A549 (cell line): ENCODE data around the gene PLA2G4B. TPM values are rescaled to one million over a fixed set of nuclear protein-coding genes. Genes with fewer than 3 reads are reported as not detected.

ENCODE experiments used
- ATAC-seq, 2 experiments: fragments of 200-7000 bp in 1 of 2; fragments of >200 bp in 1 of 2; cut with Nextera tagmentation in 1 of 2; cut with Tn5 transposase in 1 of 2; 3 replicates each; pipeline versions ENCODE4 v1.8.0 to v1.9.1; 2018 to 2020; ENCODE audit warnings: mild to moderate bottlenecking in 1 of 2, moderate library complexity in 1 of 2
- CTCF ChIA-PET: fragments of 300-600 bp; sonication (Branson Sonifier 250); formaldehyde crosslinking; extraction: SDS; loops from one replicate; lab custom pipeline; 2021; ENCODE audit warnings: antibody characterized with exemption, inconsistent platforms; lab: Yijun Ruan, JAX
- POLR2A ChIA-PET: fragments of 350-600 bp; formaldehyde crosslinking; extraction: SDS; loops from one replicate; lab custom pipeline; 2021; ENCODE audit warnings: antibody characterized with exemption, inconsistent platforms; lab: Yijun Ruan, JAX
- DNase-seq, 2 experiments: peaks; one replicate each; pipeline versions ENCODE4 v3.0.0 to v3.0.0-alpha.2; 2011 to 2016; ENCODE audit warnings: low read depth in 1 of 2, low spot score in 1 of 2
- FAIRE-seq: peaks from 2 replicates; lab custom pipeline; 2011; peaks lifted over from hg19 to GRCh38; lab: Jason Lieb, UNC
- H3K27ac ChIP-seq, 2 experiments: fragments of >200 bp; sonication (Bioruptor Twin); formaldehyde crosslinking; 3 replicates each; pipeline ENCODE4 v1.5.1; 2016 to 2017
- H3K4me1 ChIP-seq: fragments of >200 bp; sonication (Bioruptor Twin); formaldehyde crosslinking; 3 replicates; pipeline ENCODE4 v1.6.1; 2016
- H3K4me2 ChIP-seq: fragments of >200 bp; sonication (Bioruptor Twin); formaldehyde crosslinking; 3 replicates; pipeline ENCODE4 v1.6.1; 2016
- H3K4me3 ChIP-seq: fragments of >200 bp; sonication (Bioruptor Twin); formaldehyde crosslinking; 3 replicates; pipeline ENCODE4 v1.5.1; 2016
- H3K9me3 ChIP-seq: fragments of >200 bp; sonication (Bioruptor Twin); formaldehyde crosslinking; 3 replicates; pipeline ENCODE4 v1.6.1; 2016
- BHLHE40 ChIP-seq: IDR thresholded peaks from 2 replicates; pipeline ENCODE4 v1.6.1; 2012; ENCODE audit warnings: low read depth, low read length, inconsistent platforms
- CBX2 ChIP-seq: fragments of 200-600 bp; sonication (generic); IDR thresholded peaks from 2 replicates; pipeline ENCODE4 v1.6.1; 2016; ENCODE audit warnings: low read depth, mild to moderate bottlenecking, borderline replicate concordance
- CHD2 ChIP-seq: fragments of 150-350 bp; IDR thresholded peaks from 2 replicates; pipeline ENCODE4 v1.6.1; 2014; ENCODE audit warnings: low read length; ENCODE audit not compliant: partially characterized antibody
- CHD4 ChIP-seq: fragments of 200-600 bp; sonication (generic); IDR thresholded peaks from 2 replicates; pipeline ENCODE4 v1.6.1; 2016; ENCODE audit warnings: antibody characterized with exemption, mild to moderate bottlenecking, borderline replicate concordance
- EP300 ChIP-seq, 2 experiments: fragments of >200 bp; sonication (Bioruptor Twin); formaldehyde crosslinking; IDR thresholded peaks; 2 replicates in 1 of 2; 3 replicates in 1 of 2; pipeline ENCODE4 v1.6.1; 2016 to 2017
- JUN ChIP-seq, 2 experiments: fragments of >200 bp; sonication (Bioruptor Twin); formaldehyde crosslinking; IDR thresholded peaks; 2 replicates in 1 of 2; 3 replicates in 1 of 2; pipeline ENCODE4 v1.6.1; 2016 to 2017
- NFE2L2 ChIP-seq: fragments of 150-350 bp; conservative IDR thresholded peaks from 2 replicates; pipeline ENCODE4 v1.6.1; 2014; ENCODE audit warnings: low read length
- PHF8 ChIP-seq: fragments of 200-600 bp; sonication (generic); IDR thresholded peaks from 2 replicates; pipeline ENCODE4 v1.6.1; 2016; ENCODE audit warnings: low read depth, mild to moderate bottlenecking, antibody characterized with exemption, moderate library complexity, borderline replicate concordance
- POLR2AphosphoS2 ChIP-seq: conservative IDR thresholded peaks from 2 replicates; pipeline ENCODE4 v1.6.1; 2012; ENCODE audit warnings: low read length, improper control_type of control experiment, inconsistent platforms
- RARB ChIP-seq: fragments of 250-450 bp; sonication (Bioruptor Pico); IDR thresholded peaks from 2 replicates; pipeline ENCODE4 v1.8.0; 2021; ENCODE audit warnings: mild to moderate bottlenecking, moderate library complexity
- TFCP2L1 ChIP-seq: fragments of 250-450 bp; sonication (Bioruptor Pico); IDR thresholded peaks from 2 replicates; pipeline ENCODE4 v1.5.0; 2021; ENCODE audit warnings: mild to moderate bottlenecking
- TP53 ChIP-seq: fragments of 250-450 bp; sonication (Bioruptor Pico); IDR thresholded peaks from 2 replicates; pipeline ENCODE4 v1.5.0; 2021; ENCODE audit warnings: mild to moderate bottlenecking, moderate library complexity
- WGBS: methylation state at CpG from one replicate; pipeline ENCODE4 v1.1.6; 2017; ENCODE audit errors: missing lambda C conversion rate; 5-methylcytosine and 5-hydroxymethylcytosine counted together
- polyA plus RNA-seq, 4 experiments: library from polyadenylated mRNA; depleted of rRNA in 3 of 4; stranded (reverse); fragments of >200 nt; fragmentation: RNase III in 1 of 4; extraction: RNeasy Plus Mini Kit Qiagen cat#74134 plus additional on column Dnase treatment in 1 of 4; gene quantifications; 2 replicates in 3 of 4; 3 replicates in 1 of 4; pipeline ENCODE4 v1.2.3, GENCODE V29; 2011 to 2017

Gene PLA2G4B
- polyA plus RNA-seq, 2 of the 4 experiments (the other 2 are of a cell fraction) = 2.2 to 2.6 TPM

GRCh38 chr15:41814534-41814933 is 24.1 kb upstream of the PLA2G4B start:
- Histone ChIP-seq H3K27ac (no peak overlapping the region), H3K4me3 (no peak overlapping the region), H3K4me1 (no peaks in the 10 kb centered on the region)
- POLR2A ChIA-PET = no interaction called here
- TF ChIP-seq EP300 (IDR thresholded peaks at IDR 0.05) = no peak
- TF ChIP-seq, all 56 proteins: peak for 0
- DNase-seq (no peak), FAIRE-seq (no peak), ATAC-seq (no peak)
- no peaks in the 10 kb centered on the region for H3K9me3 ChIP-seq
- no peak overlapping the region for H3K4me2 ChIP-seq
- 89% methylated on average over 5 of the region's 5 CpGs for WGBS
- CTCF ChIA-PET = interaction anchor here (2.0 to 6.4 kb wide), 2 partner anchors 40 to 118 kb away, joined by 5 to 103 read pairs; partner anchors contain the start of gene MAPKBP1

- WGBS = no CpG with 5 or more reads among the region's 9 CpGs
- ChIA-PET CTCF (interaction anchor here (1.1 to 1.2 kb wide), 2 partner anchors 43 to 44 kb away, joined by 3 read pairs; partner anchors contain the start of gene MAPKBP1), POLR2A (no interaction called here)
- Histone ChIP-seq H3K4me3 (no peak overlapping the region), H3K4me1 (no peaks in the 10 kb centered on the region), H3K4me2 (no peak overlapping the region), H3K9me3 (no peaks in the 10 kb centered on the region), H3K27ac (no peak overlapping the region)
- ATAC-seq = no peak
- no peak for TF ChIP-seq POLR2AphosphoS2
- no peak for TF ChIP-seq TP53
- no peak for DNase-seq
- FAIRE-seq = no peak
Observed at GRCh38 chr15:41816788-41817187, 21.9 kb upstream of the PLA2G4B start.

DNA sequence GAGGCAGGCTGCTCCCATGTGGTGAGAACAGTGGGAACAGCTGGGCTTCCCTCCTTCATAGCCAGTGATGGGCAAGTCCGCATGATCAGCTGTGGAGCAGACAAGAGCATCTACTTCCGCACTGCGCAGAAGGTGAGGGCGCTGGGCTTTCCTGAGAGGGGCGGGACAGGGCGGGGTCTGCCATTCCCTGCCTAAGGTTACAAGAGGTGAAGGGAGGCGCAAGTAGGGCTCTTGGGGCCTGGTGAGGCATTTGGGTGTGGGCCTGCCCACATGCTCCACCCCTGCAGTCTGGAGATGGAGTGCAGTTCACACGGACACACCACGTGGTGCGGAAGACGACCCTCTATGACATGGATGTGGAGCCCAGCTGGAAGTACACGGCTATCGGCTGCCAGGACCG is 21.3 kb upstream of the PLA2G4B start:
- POLR2A ChIA-PET = no interaction called here
- H3K4me2 ChIP-seq = no peak overlapping the region
- WGBS = 93% methylated on average over 12 of the region's 14 CpGs
- H3K4me3 ChIP-seq = no peak overlapping the region
- ATAC-seq (no peak), DNase-seq (no peak), FAIRE-seq (no peak)
- TF ChIP-seq JUN (IDR thresholded peaks at IDR 0.05) (no peak), PHF8 (no peak), NFE2L2 (no peak), CBX2 (no peak), TP53 (no peak), CHD2 (no peak), RARB (CRISPR knock-in tag) (no peak), CHD4 (no peak)
- no peaks in the 10 kb centered on the region for H3K9me3 ChIP-seq
- H3K27ac ChIP-seq = no peak overlapping the region
- H3K4me1 ChIP-seq = no peaks in the 10 kb centered on the region
- CTCF ChIA-PET = interaction anchor here (1.1 to 1.2 kb wide), 3 partner anchors 23 to 44 kb away, joined by 3 read pairs; partner anchors contain the start of gene MAPKBP1

GRCh38 chr15:41817781-41818180 is 20.9 kb upstream of the PLA2G4B start:
- TF ChIP-seq TFCP2L1 (CRISPR knock-in tag) = no peak
- no peak for DNase-seq
- no peak overlapping the region for H3K4me3 ChIP-seq
- ATAC-seq = no peak
- H3K4me1 ChIP-seq = no peaks in the 10 kb centered on the region
- ChIA-PET CTCF (interaction anchor here (0.8 to 1.6 kb wide), 5 partner anchors 9 to 45 kb away, joined by 3 to 5 read pairs (median 3); partner anchors contain the start of gene MAPKBP1), POLR2A (no interaction called here)
- FAIRE-seq = no peak
- no peaks in the 10 kb centered on the region for H3K9me3 ChIP-seq
- H3K27ac ChIP-seq = no peak overlapping the region
- H3K4me2 ChIP-seq = no peak overlapping the region
- 87% methylated on average over 6 of the region's 6 CpGs for WGBS

- 87% methylated on average over 8 of the region's 9 CpGs for WGBS
- no peak for TF ChIP-seq BHLHE40
- Histone ChIP-seq H3K4me1 (no peaks in the 10 kb centered on the region), H3K27ac (no peak overlapping the region), H3K9me3 (no peaks in the 10 kb centered on the region), H3K4me3 (no peak overlapping the region), H3K4me2 (no peak overlapping the region)
- FAIRE-seq = no peak
- no peak for DNase-seq
- ATAC-seq = no peak
- ChIA-PET POLR2A (no interaction called here), CTCF (interaction anchor here (1.4 to 2.7 kb wide), 3 partner anchors 8 to 85 kb away, joined by 5 to 22 read pairs (median 5); no protein-coding TSS in a partner anchor)
Observed at GRCh38 chr15:41819455-41820050, 19.1 kb upstream of the PLA2G4B start.
